Measurements from ENCODE around the gene SIGLEC1.

SIGLEC1 gene

GRCh38 chr20:3731944-3732326 is 19.5 kb upstream of the SIGLEC1 start:
- no peak for DNase-seq (ENCODE audit: low read depth in 1 of 2, low spot score in 1 of 2)
- H3K27ac ChIP-seq (replicated peaks) = no peak overlapping the region
- TF ChIP-seq, protein P1, sequence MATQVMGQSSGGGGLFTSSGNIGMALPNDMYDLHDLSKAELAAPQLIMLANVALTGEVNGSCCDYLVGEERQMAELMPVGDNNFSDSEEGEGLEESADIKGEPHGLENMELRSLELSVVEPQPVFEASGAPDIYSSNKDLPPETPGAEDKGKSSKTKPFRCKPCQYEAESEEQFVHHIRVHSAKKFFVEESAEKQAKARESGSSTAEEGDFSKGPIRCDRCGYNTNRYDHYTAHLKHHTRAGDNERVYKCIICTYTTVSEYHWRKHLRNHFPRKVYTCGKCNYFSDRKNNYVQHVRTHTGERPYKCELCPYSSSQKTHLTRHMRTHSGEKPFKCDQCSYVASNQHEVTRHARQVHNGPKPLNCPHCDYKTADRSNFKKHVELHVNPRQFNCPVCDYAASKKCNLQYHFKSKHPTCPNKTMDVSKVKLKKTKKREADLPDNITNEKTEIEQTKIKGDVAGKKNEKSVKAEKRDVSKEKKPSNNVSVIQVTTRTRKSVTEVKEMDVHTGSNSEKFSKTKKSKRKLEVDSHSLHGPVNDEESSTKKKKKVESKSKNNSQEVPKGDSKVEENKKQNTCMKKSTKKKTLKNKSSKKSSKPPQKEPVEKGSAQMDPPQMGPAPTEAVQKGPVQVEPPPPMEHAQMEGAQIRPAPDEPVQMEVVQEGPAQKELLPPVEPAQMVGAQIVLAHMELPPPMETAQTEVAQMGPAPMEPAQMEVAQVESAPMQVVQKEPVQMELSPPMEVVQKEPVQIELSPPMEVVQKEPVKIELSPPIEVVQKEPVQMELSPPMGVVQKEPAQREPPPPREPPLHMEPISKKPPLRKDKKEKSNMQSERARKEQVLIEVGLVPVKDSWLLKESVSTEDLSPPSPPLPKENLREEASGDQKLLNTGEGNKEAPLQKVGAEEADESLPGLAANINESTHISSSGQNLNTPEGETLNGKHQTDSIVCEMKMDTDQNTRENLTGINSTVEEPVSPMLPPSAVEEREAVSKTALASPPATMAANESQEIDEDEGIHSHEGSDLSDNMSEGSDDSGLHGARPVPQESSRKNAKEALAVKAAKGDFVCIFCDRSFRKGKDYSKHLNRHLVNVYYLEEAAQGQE (IDR thresholded peaks at IDR 0.05; ENCODE audit: insufficient replicate concordance, low read depth) = no peak
- TF ChIP-seq SPI1 (IDR thresholded peaks at IDR 0.05; ENCODE audit: borderline replicate concordance, low read depth) (no peak), POLR2AphosphoS5 (IDR thresholded peaks at IDR 0.05; ENCODE audit: low read depth) (no peak), CTCF (IDR thresholded peaks at IDR 0.05; ENCODE audit: insufficient read depth, low read length) (no peak), GABPA (IDR thresholded peaks at IDR 0.05; ENCODE audit: low read depth) (no peak)
- peaks cover 29% of the 10 kb centered on the region for H3K27me3 ChIP-seq (ENCODE audit: insufficient read depth, poor library complexity, severe bottlenecking)
- H3K4me3 ChIP-seq (replicated peaks; ENCODE audit: insufficient read depth, low read length) = no peak overlapping the region

DNA sequence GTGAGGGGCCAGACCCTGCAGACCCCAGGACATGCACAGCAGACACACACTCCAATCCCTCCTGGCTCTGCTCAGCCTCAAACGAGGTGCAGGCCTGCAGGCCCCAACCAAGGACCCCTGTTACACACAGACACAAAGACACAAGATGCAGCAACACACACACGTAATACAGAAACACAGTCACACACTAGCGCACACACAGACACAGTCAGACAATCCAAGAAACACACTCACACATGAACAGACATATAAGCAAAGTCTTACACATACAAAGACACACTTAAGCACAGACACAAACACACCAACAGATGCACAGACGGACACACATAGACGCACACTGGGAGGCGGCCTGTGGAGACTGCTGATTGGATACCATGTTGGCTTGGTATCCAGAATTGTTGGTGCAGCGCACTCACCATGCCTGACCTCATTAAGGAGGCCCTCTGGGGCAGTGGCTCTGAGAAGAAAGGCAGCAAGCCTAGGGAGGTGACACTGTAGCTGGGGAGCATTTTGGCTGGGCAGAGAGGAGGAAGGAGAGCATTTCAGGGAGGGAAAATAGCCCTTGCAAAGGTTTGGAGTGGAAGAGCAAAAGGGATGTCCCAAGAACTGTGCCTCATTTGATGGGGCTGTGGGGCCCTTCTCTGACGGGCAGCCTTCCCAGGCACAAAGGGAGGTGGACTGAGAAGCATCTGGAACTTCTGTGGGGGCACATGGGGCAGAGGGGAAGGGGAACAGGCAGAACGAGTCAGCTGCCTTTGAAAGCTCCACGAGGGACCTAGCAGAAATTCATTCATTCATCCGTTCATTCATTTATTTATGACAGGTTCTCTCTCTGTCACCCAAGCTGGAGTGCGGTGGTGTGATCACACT is 18.6 kb upstream of the SIGLEC1 start:
- H3K27ac ChIP-seq (replicated peaks) = no peak overlapping the region
- H3K4me3 ChIP-seq (replicated peaks; ENCODE audit: insufficient read depth, low read length) = no peak overlapping the region
- DNase-seq (ENCODE audit: low read depth in 1 of 2, low spot score in 1 of 2) = no peak
- peaks cover 29% of the 10 kb centered on the region for H3K27me3 ChIP-seq (ENCODE audit: insufficient read depth, poor library complexity, severe bottlenecking)
- TF ChIP-seq SPI1 (IDR thresholded peaks at IDR 0.05; ENCODE audit: borderline replicate concordance, low read depth) (no peak), POLR2AphosphoS5 (IDR thresholded peaks at IDR 0.05; ENCODE audit: low read depth) (no peak), GABPA (IDR thresholded peaks at IDR 0.05; ENCODE audit: low read depth) (no peak), CTCF (IDR thresholded peaks at IDR 0.05; ENCODE audit: insufficient read depth, low read length) (no peak)
- TF ChIP-seq, protein P1 (IDR thresholded peaks at IDR 0.05; ENCODE audit: insufficient replicate concordance, low read depth) = no peak

- Histone ChIP-seq H3K4me3 (replicated peaks; ENCODE audit: insufficient read depth, low read length) (no peak overlapping the region), H3K27ac (replicated peaks) (no peak overlapping the region), H3K27me3 (ENCODE audit: insufficient read depth, poor library complexity, severe bottlenecking) (peaks cover 28% of the 10 kb centered on the region)
- no peak for DNase-seq (ENCODE audit: low read depth in 1 of 2, low spot score in 1 of 2)
- TF ChIP-seq POLR2AphosphoS5 (IDR thresholded peaks at IDR 0.05; ENCODE audit: low read depth) = no peak
- no peak for TF ChIP-seq GABPA (IDR thresholded peaks at IDR 0.05; ENCODE audit: low read depth)
- TF ChIP-seq, protein P1 (IDR thresholded peaks at IDR 0.05; ENCODE audit: insufficient replicate concordance, low read depth) = no peak
- no peak for TF ChIP-seq CTCF (IDR thresholded peaks at IDR 0.05; ENCODE audit: insufficient read depth, low read length)
- no peak for TF ChIP-seq SPI1 (IDR thresholded peaks at IDR 0.05; ENCODE audit: borderline replicate concordance, low read depth)
These were observed 17.6 kb upstream of the SIGLEC1 start for GRCh38 chr20:3729811-3730540.
